Activated naive CD4-positive, alpha-beta T cell (primary cell): ENCODE results near the gene FLT3LG.

ENCODE experiments used
- DNase-seq, 4 experiments: peaks; one replicate each; lab custom pipeline; 2025; lab: John Stamatoyannopoulos, UW

Gene FLT3LG, protein sequence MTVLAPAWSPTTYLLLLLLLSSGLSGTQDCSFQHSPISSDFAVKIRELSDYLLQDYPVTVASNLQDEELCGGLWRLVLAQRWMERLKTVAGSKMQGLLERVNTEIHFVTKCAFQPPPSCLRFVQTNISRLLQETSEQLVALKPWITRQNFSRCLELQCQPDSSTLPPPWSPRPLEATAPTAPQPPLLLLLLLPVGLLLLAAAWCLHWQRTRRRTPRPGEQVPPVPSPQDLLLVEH

GRCh38 chr19:49473868-49474541 is at the start of gene FLT3LG:
FLT3LG (plus strand) TSS chr19:49474215; CDS start chr19:49474640, 425 bp downstream.
- DNase-seq: peak; percentile 81 to 89 (median 85)

- DNase-seq: no peak
These were observed 48.8 kb upstream of the FLT3LG start, which contains the start of gene GFY for GRCh38 chr19:49425178-49425577. GFY (plus strand) TSS chr19:49425388; CDS start chr19:49426431, 1,043 bp downstream.

DNA sequence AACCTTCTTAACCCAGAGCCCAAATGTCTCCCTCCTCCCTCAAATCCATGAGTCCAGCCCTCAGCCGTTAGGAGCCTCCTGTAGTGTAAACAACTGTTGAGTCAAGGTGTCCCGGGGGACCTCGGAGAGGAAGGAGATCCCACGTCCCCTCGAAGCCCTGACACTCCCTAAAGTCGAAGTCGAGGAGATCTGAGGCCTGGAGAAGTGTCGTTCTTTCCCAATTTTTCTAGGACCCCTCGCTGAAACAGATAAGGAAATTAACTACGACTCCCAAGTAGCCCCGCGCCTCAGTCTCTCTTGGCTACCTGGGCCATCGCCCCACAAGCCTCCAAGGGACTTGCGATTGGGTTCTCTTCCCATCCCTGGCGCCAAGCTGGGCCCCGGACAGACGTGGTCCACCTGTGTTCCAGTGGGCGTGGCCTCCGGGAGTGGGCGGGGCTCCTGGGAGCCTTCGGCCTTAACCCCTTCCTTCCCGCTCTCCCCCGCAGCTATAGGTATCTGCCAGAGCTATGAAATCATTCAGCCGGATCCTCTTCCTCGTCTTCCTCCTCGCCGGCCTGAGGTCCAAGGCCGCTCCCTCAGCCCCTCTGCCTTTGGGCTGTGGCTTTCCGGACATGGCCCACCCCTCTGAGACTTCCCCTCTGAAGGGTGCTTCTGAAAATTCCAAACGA is 48.0 kb upstream of the FLT3LG start:
- DNase-seq: peak in 1 of 4 experiments; percentile 6

DNA sequence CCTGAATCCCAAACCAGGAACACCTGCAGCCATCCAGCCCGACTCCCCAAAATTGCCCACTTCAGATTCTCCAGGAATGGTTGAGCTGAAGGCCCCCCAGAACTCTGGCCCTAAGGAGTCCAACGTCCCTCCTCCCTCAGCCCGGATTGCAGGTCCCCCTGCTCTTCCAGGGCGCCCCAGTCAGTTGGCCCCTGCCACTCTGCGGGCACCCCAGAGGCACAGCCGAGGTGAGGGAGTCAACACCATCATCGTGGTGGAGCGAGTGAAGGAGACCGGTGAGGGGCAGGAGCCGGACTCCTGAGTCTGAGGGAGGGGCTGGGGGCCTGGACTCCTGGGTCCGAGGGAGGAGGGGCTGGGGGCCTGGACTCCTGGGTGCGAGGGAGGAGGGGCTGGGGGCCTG is 46.7 kb upstream of the FLT3LG start:
- DNase-seq: no peak

- peak in 1 of 4 experiments; percentile 23 for DNase-seq
These were observed 46.0 kb upstream of the FLT3LG start for GRCh38 chr19:49427855-49428546.

- DNase-seq: no peak
These were observed 45.2 kb upstream of the FLT3LG start for GRCh38 chr19:49428547-49429451.

GRCh38 chr19:49430172-49430677 is 43.8 kb upstream of the FLT3LG start:
- DNase-seq: no peak

GRCh38 chr19:49430678-49431329 is 43.2 kb upstream of the FLT3LG start:
- DNase-seq: no peak

DNA sequence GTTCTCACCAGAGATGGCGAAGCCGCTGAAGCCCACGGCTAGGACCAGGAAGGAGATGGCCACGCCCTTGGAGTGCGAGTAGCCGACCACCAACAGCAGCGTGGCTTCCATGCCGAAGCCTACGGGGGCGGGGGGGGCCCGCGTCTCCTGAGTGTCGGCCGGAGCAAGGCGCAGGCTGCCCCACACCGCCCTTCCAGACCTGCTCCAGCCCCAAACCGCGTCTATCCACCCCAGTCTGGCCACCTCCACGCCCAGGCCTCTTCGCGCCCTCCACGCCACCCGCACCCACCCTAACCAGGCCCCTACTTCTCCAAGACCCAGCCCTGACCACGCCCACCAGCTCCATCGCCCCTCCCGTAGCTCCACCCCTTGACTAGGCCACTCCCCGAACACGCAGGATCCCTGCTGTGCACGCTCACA is 42.7 kb upstream of the FLT3LG start:
- no peak for DNase-seq

DNA sequence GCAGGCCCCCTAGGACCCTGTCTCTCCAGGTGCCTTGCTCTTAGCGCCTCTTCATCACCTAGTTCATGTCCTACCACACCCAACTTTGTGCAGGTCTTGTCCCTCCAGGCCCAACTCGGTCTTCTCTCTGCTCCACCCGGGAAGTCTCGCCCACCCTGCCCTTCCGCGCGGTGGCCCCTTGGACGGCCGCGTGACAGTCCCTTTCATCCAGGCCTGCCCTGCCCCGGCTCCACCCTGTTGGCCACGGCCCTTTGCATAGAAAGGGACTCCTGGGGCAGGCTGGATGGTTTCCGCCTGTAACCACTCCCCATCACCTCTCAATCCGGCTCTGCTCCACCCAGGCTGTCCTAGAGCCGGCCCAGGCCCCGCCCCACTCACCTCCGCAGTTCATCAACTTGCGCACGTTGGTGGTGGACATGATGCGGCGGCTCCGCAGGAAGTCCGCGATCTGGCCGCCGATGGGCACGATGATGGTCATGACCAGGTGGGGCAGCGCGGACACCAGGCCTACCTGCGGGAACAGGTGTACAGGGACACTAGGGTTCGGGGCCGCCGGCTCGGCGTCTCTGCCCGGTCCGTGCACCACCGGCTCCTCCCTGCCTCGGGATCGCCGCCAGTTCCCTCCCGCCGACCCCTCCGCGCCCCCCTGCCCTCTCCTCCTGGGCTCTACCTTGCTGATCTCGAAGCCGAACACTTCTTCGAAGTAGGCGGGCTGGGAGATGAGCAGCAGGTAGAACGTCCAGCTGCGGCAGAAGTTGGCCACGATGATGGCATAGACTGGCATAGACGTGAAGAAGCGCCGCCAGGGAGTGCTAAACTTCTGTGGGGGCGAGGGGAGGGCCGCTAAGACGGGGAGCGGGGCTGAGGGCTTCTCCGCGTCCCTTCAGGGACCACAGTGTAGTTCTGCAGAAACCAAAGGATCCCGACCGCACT is 41.6 kb upstream of the FLT3LG start:
- no peak for DNase-seq

GRCh38 chr19:49433240-49433901 is 40.6 kb upstream of the FLT3LG start:
- no peak for DNase-seq

- no peak for DNase-seq
These were observed 39.0 kb upstream of the FLT3LG start for GRCh38 chr19:49434907-49435583.

DNA sequence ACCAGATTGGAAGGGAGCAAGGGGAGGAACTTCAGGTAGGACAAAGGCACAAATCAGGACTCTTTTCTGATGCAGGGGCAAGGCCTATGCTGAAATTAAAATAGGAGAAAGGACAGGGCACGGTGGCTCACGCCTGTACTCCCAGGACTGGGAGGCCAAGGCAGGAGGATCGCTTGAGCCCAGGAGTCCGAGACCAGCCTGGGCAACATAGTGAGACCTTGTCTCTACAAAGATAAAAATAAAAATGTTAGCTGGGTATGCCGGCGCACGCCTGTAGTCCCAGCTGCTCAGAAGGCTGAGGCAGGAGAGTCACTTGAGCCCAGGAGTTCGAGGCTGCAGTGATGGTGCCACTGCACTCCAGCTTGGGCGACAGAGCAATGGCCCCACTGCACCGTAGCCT is 38.3 kb upstream of the FLT3LG start:
- DNase-seq: no peak

- DNase-seq: peak in 3 of 4 experiments; percentile 7 to 15 (median 11)
These were observed 37.5 kb upstream of the FLT3LG start for GRCh38 chr19:49436381-49437017.

DNA sequence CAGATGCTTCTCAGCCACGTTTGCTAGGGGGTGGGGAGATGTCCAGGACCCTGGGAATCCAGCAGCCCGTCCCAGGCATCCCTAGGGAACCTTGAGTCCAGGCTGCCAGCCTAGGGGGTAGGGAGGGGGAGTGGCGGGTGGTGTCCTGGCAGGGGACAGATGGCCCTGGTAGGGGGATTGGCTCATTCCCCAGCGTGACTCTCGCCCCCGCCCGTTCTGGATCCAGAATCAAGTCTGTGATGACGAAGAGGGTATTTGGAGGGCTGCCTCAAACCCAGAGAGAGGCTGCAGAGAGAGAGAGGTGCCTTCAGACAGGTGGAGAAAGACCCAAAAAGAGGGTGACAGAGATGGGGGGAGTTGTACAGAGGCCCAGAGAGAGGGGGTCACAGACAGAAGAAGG is 36.8 kb upstream of the FLT3LG start:
- no peak for DNase-seq

- DNase-seq: no peak
These were observed 35.8 kb upstream of the FLT3LG start for GRCh38 chr19:49438261-49438660.

- no peak for DNase-seq
These were observed 34.2 kb upstream of the FLT3LG start for GRCh38 chr19:49439836-49440235.
